Stimulated activated naive B cell treated with anti-CD40 and anti-IgM and Interleukin-4, amounts not matched to agents 10 μg/mL and 1 μg/mL and 100 μg/mL, for 72 hours (primary cell): ENCODE measurements around the gene PPT2.
"Not testable (repeated sequence)": the region's sequence is repeated elsewhere in the genome, so short reads cannot be mapped to it uniquely, and the experiment has no call there.

Experiments used
- ATAC-seq, 2 donors: fragments of 150-1000 bp; cut with Tn5 transposase; replicated peaks; 2 replicates each; pipeline ENCODE4 v1.10.0; 2021; ENCODE audit warnings: moderate library complexity in 1 of 2
- DNase-seq: peaks from one replicate; pipeline ENCODE4 v3.0.0; 2021
- H3K27ac Mint-ChIP-seq: one replicate; pipeline ENCODE4 v1.8.0; 2022; ENCODE audit warnings: mild to moderate bottlenecking, mixed read lengths
- H3K27me3 Mint-ChIP-seq, 2 donors: one replicate each; pipeline ENCODE4 v1.8.0; 2022; ENCODE audit warnings: mixed read lengths in 2 of 2
- H3K36me3 Mint-ChIP-seq, 2 donors: one replicate each; pipeline ENCODE4 v1.8.0; 2022; ENCODE audit warnings: mixed read lengths in 2 of 2, mild to moderate bottlenecking in 1 of 2
- H3K4me1 Mint-ChIP-seq, 2 donors: one replicate each; pipeline ENCODE4 v1.8.0; 2022; ENCODE audit warnings: mixed read lengths in 2 of 2, mild to moderate bottlenecking in 1 of 2
- H3K4me3 Mint-ChIP-seq, 2 donors: one replicate each; pipeline ENCODE4 v1.8.0; 2022; ENCODE audit warnings: mild to moderate bottlenecking in 2 of 2, mixed read lengths in 2 of 2, moderate library complexity in 1 of 2
- H3K9me3 Mint-ChIP-seq, 2 donors: one replicate each; pipeline ENCODE4 v1.8.0; 2022; ENCODE audit warnings: mixed read lengths in 2 of 2, mild to moderate bottlenecking in 1 of 2

PPT2 gene

GRCh38 chr6:32181915-32182529 lies 28.1 kb downstream of the PPT2 start:
- peak overlapping the region; percentile 86 for H3K27ac Mint-ChIP-seq
- H3K36me3 Mint-ChIP-seq = peaks cover 54 to 57% of the 10 kb centered on the region in 2 donors
- peaks cover 46 to 71% of the 10 kb centered on the region in 2 donors for H3K4me1 Mint-ChIP-seq
- no peak overlapping the region for H3K4me3 Mint-ChIP-seq
- ATAC-seq (no peak), DNase-seq (no peak)
- no peaks in the 10 kb centered on the region for H3K27me3 Mint-ChIP-seq
- H3K9me3 Mint-ChIP-seq = no peaks in the 10 kb centered on the region

GRCh38 chr6:32182555-32182981 lies 28.6 kb downstream of the PPT2 start:
- H3K4me1 Mint-ChIP-seq = peaks cover 49 to 71% of the 10 kb centered on the region in 2 donors
- DNase-seq = no peak
- no peaks in the 10 kb centered on the region for H3K27me3 Mint-ChIP-seq
- no peak overlapping the region for H3K4me3 Mint-ChIP-seq
- H3K9me3 Mint-ChIP-seq = no peaks in the 10 kb centered on the region
- ATAC-seq = no peak
- peak overlapping the region; percentile 86 for H3K27ac Mint-ChIP-seq
- H3K36me3 Mint-ChIP-seq = peaks cover 60 to 62% of the 10 kb centered on the region in 2 donors

GRCh38 chr6:32183030-32183429 lies 29.1 kb downstream of the PPT2 start:
- no peak for DNase-seq
- no peak overlapping the region for H3K4me3 Mint-ChIP-seq
- no peak for ATAC-seq
- peak overlapping the region; percentile 20 for H3K27ac Mint-ChIP-seq
- H3K27me3 Mint-ChIP-seq = no peaks in the 10 kb centered on the region
- H3K9me3 Mint-ChIP-seq = no peaks in the 10 kb centered on the region
- H3K4me1 Mint-ChIP-seq = peaks cover 51 to 74% of the 10 kb centered on the region in 2 donors
- peaks cover 61 to 65% of the 10 kb centered on the region in 2 donors for H3K36me3 Mint-ChIP-seq

GRCh38 chr6:32183483-32184083 lies 29.6 kb downstream of the PPT2 start:
- Mint-ChIP-seq H3K36me3 (peaks cover 61 to 67% of the 10 kb centered on the region in 2 donors), H3K27ac (peak overlapping the region; percentile 20)

DNA sequence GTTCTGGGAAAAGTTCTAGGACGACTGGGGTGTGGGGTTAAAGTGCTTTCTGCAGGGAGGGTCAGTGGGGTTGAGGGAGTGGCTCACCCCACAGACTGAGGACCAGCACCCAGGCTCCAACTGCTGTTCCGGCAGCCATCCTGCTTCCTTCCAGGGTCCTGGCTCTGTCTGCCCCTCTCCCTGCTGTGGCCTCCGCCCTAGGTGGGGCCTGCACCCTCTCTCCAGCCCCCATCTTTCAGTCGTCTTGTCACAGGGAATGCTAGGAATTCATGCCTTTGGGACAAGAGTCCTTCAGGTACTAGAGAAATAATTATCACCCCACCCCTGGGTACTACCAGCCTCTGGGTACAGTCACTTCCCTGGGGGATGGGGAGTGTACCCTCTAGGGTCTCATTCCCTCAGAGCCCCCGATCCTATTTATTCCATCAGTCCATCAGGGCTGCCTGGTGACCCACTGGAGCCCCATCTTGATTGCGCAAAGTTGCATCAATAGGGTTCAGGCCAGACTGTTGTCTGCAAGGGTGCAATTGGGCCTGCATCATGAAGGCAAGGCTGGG lies 30.2 kb downstream of the PPT2 start, which contains the start of gene AGER:
AGER (minus strand) TSS at position 170 of the 557 bp plus-strand sequence; CDS start at position 139, 31 bp downstream.
- DNase-seq = no peak
- Mint-ChIP-seq H3K27me3 (no peaks in the 10 kb centered on the region), H3K4me3 (no peak within 1 kb of the TSS), H3K27ac (peak within 1 kb of the TSS; percentile 20), H3K9me3 (no peaks in the 10 kb centered on the region), H3K4me1 (peaks cover 53 to 75% of the 10 kb centered on the region in 2 donors), H3K36me3 (peaks cover 61 to 67% of the 10 kb centered on the region in 2 donors)
- ATAC-seq = no peak

More at GRCh38 chr6:32183483-32184083, 29.6 kb downstream of the PPT2 start:
- Mint-ChIP-seq H3K27me3 (no peaks in the 10 kb centered on the region), H3K4me1 (peaks cover 53 to 75% of the 10 kb centered on the region in 2 donors), H3K9me3 (no peaks in the 10 kb centered on the region), H3K4me3 (no peak overlapping the region)
- DNase-seq (no peak), ATAC-seq (no peak)

- Mint-ChIP-seq H3K4me3 (peak overlapping the region in 1 of 2 donors; percentile 23), H3K27ac (peak overlapping the region; percentile 44), H3K36me3 (peaks cover 52 to 63% of the 10 kb centered on the region in 2 donors), H3K4me1 (peaks cover 42 to 68% of the 10 kb centered on the region in 2 donors)
- H3K27me3 Mint-ChIP-seq, H3K9me3 Mint-ChIP-seq, ATAC-seq, DNase-seq: not testable (repeated sequence)
These were observed 31.8 kb downstream of the PPT2 start for GRCh38 chr6:32185681-32186131.

- not testable (repeated sequence) for H3K9me3 Mint-ChIP-seq, H3K27me3 Mint-ChIP-seq, ATAC-seq, DNase-seq
- Mint-ChIP-seq H3K36me3 (peaks cover 50 to 61% of the 10 kb centered on the region in 2 donors), H3K4me1 (peaks cover 41 to 69% of the 10 kb centered on the region in 2 donors), H3K4me3 (peak overlapping the region; percentile 5 to 23), H3K27ac (peak overlapping the region; percentile 82)
These were observed 32.4 kb downstream of the PPT2 start for GRCh38 chr6:32186151-32186840.

DNA sequence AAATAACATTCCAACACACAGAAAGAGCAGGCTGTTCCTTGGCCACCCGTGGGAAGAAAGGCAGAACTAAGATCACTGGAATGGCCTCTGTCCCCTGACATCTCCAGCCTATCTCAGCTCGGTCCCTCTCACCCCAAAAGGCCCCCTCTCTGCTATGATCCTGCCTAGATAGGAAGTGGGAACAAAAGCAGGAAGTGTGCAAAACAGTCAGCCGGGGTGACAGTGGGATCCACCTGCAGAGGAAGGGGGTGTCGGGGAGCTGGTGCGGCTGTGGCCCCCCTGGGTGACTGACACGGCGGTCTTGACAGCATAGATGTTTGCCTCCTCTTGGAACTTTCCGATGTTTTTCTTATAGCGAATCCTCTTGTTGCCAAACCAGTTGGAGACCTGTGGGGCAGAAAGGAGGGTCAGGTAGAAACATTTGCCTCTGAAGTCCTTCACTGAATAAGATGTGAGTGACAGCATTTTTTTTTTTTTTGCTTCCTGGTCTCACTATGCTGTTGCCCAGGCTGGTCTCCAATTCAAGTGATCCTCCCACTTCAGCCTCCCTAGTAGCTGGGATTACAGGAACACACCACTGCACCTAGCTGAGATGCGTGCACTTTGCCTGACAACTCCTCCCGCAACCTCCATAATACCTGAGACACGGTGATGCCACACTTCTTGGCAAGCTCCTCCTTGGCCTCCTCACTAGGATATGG lies 33.2 kb downstream of the PPT2 start:
- ATAC-seq = no peak
- Mint-ChIP-seq H3K27me3 (no peaks in the 10 kb centered on the region), H3K27ac (peak overlapping the region; percentile 82), H3K36me3 (peaks cover 52 to 67% of the 10 kb centered on the region in 2 donors), H3K9me3 (no peaks in the 10 kb centered on the region), H3K4me3 (peak overlapping the region; percentile 35 to 90), H3K4me1 (peaks cover 46 to 76% of the 10 kb centered on the region in 2 donors)
- no peak for DNase-seq

- Mint-ChIP-seq H3K4me1 (peaks cover 46 to 76% of the 10 kb centered on the region in 2 donors), H3K36me3 (peaks cover 49 to 67% of the 10 kb centered on the region in 2 donors), H3K27ac (peak overlapping the region; percentile 89), H3K4me3 (peak overlapping the region; percentile 35 to 90)
- not testable (repeated sequence) for H3K27me3 Mint-ChIP-seq, ATAC-seq, H3K9me3 Mint-ChIP-seq, DNase-seq
These were observed 33.9 kb downstream of the PPT2 start for GRCh38 chr6:32187725-32188380.

DNA sequence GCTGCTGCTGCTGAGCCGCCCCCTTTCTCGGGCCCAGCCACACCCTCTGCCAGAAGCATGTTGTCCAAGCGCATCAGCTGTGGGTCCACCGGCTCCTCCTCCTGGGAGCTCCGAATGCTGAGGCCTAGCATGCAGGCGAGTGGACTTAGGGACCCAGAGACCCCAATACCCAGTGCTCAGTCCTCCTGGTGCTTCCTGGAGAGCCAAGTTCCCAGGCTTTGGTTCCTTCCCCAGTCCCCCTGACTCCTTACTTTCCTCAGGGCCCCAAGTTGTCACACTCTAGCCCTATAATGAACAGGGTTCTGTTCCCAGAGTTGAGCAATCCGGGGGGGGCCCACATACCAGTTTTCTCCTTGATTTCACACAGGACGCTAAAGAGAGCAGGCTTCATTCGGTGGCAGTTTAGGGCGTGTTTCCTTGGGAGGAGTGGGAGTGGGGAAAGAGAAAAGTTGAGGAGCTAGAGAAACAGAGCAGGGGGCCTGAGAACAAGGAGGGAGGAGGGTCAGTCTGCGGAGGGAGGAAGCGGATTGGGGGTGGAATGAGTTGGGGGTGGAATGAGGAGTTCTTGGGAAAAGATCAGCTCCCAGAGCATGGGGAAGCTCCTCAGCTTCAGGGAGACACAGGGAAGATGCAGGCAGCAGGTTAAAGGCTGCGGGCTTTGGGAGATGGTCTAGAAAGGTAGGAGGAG lies 34.6 kb downstream of the PPT2 start:
- DNase-seq = no peak
- Mint-ChIP-seq H3K4me3 (peak overlapping the region; percentile 90 to 95), H3K36me3 (peaks cover 45 to 67% of the 10 kb centered on the region in 2 donors), H3K27ac (peak overlapping the region; percentile 89), H3K27me3 (no peaks in the 10 kb centered on the region), H3K9me3 (no peaks in the 10 kb centered on the region), H3K4me1 (peaks cover 49 to 78% of the 10 kb centered on the region in 2 donors)
- no peak for ATAC-seq

DNA sequence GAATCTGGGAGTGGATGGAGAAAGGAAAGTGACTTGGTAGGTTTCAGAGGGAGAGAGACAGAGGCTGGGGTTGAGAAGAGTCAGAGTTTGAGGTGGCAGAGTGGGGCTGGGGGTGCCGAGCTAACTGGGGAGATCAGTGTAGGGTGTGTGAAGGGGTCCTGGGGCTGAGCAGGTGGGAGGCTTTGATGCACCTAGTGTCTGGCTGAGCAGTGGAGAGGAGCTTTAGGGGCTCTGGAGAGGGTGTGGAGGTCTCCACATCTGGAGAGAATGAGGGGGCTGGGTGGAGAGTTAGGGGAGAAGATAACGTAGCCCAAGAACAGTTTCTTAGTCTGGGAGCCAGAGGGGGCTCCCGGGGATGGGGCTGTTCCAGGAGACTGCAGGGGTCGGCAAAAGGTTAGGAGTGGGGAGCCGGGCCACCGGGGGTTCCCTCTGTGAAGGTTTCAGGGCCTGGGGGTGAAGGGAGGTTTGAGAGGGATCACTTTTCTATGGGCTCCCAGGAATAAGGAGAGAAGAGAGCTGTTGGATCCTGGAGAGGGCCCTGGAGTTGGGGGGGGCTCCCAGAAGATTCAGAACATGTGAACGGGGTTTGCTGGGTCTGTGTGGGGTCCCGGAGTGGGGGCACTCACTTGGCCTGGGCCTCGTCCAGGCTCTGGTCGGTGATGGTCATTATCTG lies 35.3 kb downstream of the PPT2 start:
- Mint-ChIP-seq H3K9me3 (no peaks in the 10 kb centered on the region), H3K27ac (peak overlapping the region; percentile 89), H3K4me1 (peaks cover 51 to 75% of the 10 kb centered on the region in 2 donors), H3K27me3 (no peaks in the 10 kb centered on the region), H3K36me3 (peaks cover 43 to 60% of the 10 kb centered on the region in 2 donors), H3K4me3 (peak overlapping the region; percentile 90 to 95)
- DNase-seq (no peak), ATAC-seq (no peak)

DNA sequence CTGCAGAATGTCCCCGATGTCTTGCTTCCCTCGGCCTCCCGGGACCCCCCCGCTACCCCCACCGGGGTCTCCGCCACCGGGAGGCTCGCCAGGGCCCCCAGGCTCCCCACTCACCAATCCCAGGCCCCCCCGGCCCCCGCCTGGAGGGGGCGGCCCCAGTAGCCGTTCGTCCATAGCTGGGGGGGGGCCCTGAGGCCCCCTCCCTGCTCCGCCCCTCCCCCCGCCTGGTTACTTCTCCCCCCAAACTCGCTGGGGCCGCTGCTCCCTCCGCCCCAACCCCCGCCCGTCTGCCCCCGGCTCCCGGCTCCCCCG lies 35.8 kb downstream of the PPT2 start:
- DNase-seq (no peak), ATAC-seq (peak in 1 of 2 donors; percentile 6)
- Mint-ChIP-seq H3K27ac (peak overlapping the region; percentile 89), H3K4me1 (peaks cover 52 to 78% of the 10 kb centered on the region in 2 donors), H3K4me3 (peak overlapping the region; percentile 90 to 95), H3K36me3 (peaks cover 42 to 60% of the 10 kb centered on the region in 2 donors), H3K27me3 (no peaks in the 10 kb centered on the region), H3K9me3 (no peaks in the 10 kb centered on the region)
